Measurements from ENCODE around the gene MTOR. TPM values are rescaled to one million over a fixed set of nuclear protein-coding genes. Genes with fewer than 3 reads are reported as not detected.

MTOR gene
- total RNA-seq, 1 donor from 2014 or later, result 28.4 TPM

DNA sequence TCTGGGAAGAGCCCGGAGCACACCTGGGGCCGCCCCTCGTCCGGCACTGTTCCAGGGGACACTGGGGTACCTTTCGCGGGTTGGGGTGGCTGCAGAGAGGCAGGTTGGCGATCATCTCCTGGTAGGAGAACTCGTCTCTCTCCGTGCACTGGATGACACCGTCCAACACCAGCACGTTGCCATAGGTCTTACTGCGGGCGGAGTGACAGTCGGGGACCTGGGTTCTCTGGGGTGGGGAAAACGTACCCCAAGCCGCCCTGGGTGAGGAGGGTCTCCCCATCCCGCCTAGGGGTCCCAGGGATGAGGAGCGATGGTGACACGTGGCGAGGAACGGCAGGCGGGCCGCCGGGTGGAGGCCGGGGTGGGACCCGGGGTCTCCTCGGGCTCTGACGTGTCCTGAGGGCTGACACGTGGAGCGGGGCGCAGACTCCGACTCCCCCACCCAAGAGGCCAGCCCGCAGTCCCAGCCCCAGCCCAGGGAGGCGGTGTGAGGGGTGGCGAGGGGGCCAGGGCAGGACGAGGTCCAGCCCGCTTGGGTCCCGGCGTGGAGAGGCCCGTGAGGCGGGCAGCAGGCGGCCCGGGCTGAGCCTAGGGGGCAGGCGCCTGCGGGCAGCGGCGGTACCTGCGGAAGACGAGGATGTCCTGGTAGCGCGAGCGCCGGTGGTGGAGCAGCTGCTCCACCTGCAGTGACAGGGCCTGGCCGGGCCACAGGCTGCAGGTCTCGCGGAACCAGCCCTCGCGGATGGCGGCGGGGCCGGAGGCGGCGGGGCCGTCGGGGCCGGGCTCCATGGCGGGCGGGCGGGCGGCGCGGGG, 203.0 kb downstream of the MTOR start:
- intact Hi-C loops (cut with DNase I), result no loop called here
- DNase-seq (ENCODE audit: missing footprints) (no peak), ATAC-seq (no peak)

DNA sequence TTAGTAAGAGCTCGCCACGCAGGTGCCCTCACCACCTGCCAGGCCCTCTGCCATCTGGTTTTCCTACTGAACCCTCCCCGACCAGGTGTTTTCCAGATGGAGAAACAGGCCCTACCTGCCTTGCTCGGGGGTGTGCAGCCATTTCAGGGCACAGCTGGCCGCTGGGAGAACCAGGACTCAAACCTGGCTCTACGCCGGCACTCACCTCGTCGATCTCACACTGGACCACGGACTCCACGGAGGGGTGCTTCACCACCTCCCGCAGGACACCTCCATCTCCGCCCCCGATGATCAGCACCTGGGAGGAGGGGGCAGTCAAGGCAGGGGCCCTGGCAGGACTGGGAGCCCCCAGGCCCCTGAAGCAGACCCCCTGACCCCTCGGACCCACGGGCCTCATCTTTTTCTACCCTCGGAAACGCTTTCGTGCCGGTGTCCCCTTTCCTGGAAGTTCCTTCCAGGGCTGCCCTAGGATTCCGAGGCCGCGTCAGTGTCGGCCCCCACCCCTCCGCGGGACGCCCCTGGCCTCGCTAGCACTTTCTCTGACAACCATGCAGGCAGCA, 203.7 kb downstream of the MTOR start:
- ATAC-seq (no peak), DNase-seq (ENCODE audit: missing footprints) (no peak)
- intact Hi-C loops (cut with DNase I), result no loop called here

DNA sequence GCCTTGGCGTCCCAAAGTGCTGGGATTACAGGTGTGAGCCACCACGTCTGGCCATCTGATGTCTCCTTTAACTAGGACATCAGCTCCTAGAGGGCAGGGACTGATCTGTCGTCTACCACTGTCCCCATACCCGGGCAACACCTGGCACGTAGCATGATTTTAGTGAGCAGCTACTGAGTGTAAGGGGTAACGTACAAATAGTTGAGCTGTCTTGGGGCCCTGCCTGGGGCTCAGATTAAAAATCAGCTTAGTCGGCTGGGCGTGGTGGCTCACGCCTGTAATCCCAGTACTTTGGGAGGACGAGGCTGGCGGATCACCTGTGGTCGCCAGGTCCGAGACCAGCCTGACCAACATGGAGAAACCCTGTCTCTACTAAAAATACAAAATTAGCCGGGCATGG, 204.3 kb downstream of the MTOR start:
- ATAC-seq, result no peak
- intact Hi-C loops (cut with DNase I), result no loop called here
- DNase-seq (ENCODE audit: missing footprints), result no peak

DNA sequence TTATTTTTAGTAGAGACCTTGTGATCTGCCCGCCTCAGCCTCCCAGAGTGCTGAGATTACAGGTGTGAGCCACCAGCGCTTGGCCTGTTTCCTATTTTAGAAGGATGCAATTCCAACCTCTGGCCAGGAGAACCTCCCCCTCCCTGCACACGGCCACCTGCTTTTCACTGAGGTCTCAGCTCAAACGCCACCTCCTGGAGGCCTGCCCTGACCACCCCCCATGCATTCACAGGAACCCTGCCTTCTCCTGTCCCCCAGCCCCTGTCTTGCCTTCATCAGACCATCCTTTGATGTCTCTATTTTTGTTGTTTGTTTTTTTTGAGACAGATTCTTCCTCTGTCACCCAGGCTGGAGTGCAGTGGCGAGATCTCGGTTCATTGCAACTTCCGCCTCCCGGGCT, 204.9 kb downstream of the MTOR start:
- ATAC-seq, result no peak
- no peak for DNase-seq (ENCODE audit: missing footprints)
- intact Hi-C loops (cut with DNase I), result no loop called here

Other genes with a start within 250 kb of the MTOR start
- 107 TPM for gene TARDBP, start 249.9 kb downstream of the MTOR start, total RNA-seq
- gene MASP2, start 215.3 kb downstream of the MTOR start, total RNA-seq, result not detected
- 54.0 TPM for gene SRM, start 202.5 kb downstream of the MTOR start, total RNA-seq
- gene EXOSC10, start 162.7 kb downstream of the MTOR start, total RNA-seq, result 18.1 TPM
- gene ANGPTL7, start 73.2 kb downstream of the MTOR start, total RNA-seq, result 0.51 TPM
- 11.2 TPM for gene UBIAD1, start 10.6 kb upstream of the MTOR start, total RNA-seq
- gene DISP3, start 216.6 kb upstream of the MTOR start, total RNA-seq, result 0.08 TPM